Activated naive CD4-positive, alpha-beta T cell treated with anti-CD3 and anti-CD28 coated beads, Interleukin-2, amount 50 U/mL, for 72 hours (primary cell): Measurements from ENCODE around the gene USP17L28. TPM values are rescaled to one million over a fixed set of nuclear protein-coding genes. Genes with fewer than 3 reads are reported as not detected.

ENCODE experiments used
- total RNA-seq, 2 donors: library from RNA; stranded (reverse); gene quantifications; one replicate each; pipeline ENCODE4 v1.2.3, GENCODE V29; 2022

USP17L28 gene
- total RNA-seq, 2 donors from 2014 or later, result not detected

Other genes with a start within 250 kb of the USP17L28 start
- not detected for gene FAM90A26, start 178.5 kb upstream of the USP17L28 start, total RNA-seq
- not detected for gene USP17L10, start 138.2 kb upstream of the USP17L28 start, total RNA-seq
- not detected for gene USP17L11, start 133.5 kb upstream of the USP17L28 start, total RNA-seq
- gene USP17L12, start 128.7 kb upstream of the USP17L28 start, total RNA-seq, result not detected
- gene USP17L13, start 124.0 kb upstream of the USP17L28 start, total RNA-seq, result not detected
- gene USP17L15, start 114.5 kb upstream of the USP17L28 start, total RNA-seq, result not detected
- not detected for gene USP17L17, start 105.0 kb upstream of the USP17L28 start, total RNA-seq
- gene USP17L18, start 100.3 kb upstream of the USP17L28 start, total RNA-seq, result not detected
- gene USP17L19, start 95.5 kb upstream of the USP17L28 start, total RNA-seq, result not detected
- not detected for gene USP17L20, start 90.8 kb upstream of the USP17L28 start, total RNA-seq
- not detected for gene USP17L21, start 86.0 kb upstream of the USP17L28 start, total RNA-seq
- not detected for gene USP17L22, start 81.3 kb upstream of the USP17L28 start, total RNA-seq
- not detected for gene USP17L24, start 23.7 kb upstream of the USP17L28 start, total RNA-seq
- gene USP17L25, start 19.0 kb upstream of the USP17L28 start, total RNA-seq, result not detected
- gene USP17L26, start 14.2 kb upstream of the USP17L28 start, total RNA-seq, result not detected
- not detected for gene USP17L5, start 9.5 kb upstream of the USP17L28 start, total RNA-seq
- gene USP17L27, start 4.7 kb upstream of the USP17L28 start, total RNA-seq, result not detected
- not detected for gene USP17L29, start 4.7 kb downstream of the USP17L28 start, total RNA-seq
- gene USP17L30, start 14.2 kb downstream of the USP17L28 start, total RNA-seq, result not detected
- not detected for gene DEFB131A, start 95.5 kb downstream of the USP17L28 start, total RNA-seq